GM12873 (cell line): Measurements from ENCODE around the gene NCEH1.

Experiments
- TF ChIP-seq, protein P1 (sequence below): IDR thresholded peaks from 2 replicates; pipeline ENCODE4 v1.5.1; 2012; ENCODE audit warnings: low read depth, mild to moderate bottlenecking, moderate library complexity, low read length, control low read depth; ENCODE audit not compliant: insufficient read depth; ENCODE audit errors: missing control alignments

The NCEH1 gene

DNA sequence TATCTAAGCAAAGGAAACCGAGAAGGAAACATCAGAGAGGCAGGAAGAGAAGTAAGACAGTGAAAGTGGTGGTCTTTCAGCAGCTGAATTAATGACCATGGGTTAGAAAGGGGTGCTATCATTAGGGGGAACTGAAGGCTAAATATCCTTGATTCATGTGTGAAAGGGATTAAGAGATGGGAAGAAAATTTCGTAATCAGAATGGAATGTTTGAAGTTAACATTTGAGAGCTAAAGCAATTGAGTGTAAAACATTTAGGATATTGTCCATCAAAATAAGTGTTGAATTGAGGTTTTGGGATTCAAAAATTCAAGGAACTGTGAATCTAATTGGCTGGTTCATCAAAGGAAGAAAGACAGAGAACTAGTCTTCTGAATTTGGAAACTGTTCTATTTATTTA lies 35.6 kb upstream of the NCEH1 start:
- TF ChIP-seq, protein P1, sequence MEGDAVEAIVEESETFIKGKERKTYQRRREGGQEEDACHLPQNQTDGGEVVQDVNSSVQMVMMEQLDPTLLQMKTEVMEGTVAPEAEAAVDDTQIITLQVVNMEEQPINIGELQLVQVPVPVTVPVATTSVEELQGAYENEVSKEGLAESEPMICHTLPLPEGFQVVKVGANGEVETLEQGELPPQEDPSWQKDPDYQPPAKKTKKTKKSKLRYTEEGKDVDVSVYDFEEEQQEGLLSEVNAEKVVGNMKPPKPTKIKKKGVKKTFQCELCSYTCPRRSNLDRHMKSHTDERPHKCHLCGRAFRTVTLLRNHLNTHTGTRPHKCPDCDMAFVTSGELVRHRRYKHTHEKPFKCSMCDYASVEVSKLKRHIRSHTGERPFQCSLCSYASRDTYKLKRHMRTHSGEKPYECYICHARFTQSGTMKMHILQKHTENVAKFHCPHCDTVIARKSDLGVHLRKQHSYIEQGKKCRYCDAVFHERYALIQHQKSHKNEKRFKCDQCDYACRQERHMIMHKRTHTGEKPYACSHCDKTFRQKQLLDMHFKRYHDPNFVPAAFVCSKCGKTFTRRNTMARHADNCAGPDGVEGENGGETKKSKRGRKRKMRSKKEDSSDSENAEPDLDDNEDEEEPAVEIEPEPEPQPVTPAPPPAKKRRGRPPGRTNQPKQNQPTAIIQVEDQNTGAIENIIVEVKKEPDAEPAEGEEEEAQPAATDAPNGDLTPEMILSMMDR = no peak

DNA sequence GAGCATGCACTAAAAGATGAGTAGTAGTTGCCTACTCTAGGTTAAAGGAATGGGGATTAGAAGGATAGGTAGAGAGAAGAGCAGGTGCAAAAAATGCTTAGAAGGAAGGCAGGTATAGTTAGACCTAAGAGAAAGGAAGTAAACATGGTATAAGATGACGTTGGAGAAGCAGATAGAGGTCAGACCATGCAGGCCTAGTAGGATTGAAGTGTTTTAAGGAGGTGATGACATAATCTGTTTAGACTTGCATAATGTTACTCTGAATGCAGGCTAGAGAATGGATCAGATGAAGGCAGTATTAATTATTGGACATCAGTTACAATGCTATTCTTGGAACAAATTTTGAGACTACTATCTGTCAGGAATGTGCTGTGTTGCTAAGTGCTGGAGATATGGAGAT lies 28.6 kb upstream of the NCEH1 start:
- TF ChIP-seq, protein P1 = no peak

DNA sequence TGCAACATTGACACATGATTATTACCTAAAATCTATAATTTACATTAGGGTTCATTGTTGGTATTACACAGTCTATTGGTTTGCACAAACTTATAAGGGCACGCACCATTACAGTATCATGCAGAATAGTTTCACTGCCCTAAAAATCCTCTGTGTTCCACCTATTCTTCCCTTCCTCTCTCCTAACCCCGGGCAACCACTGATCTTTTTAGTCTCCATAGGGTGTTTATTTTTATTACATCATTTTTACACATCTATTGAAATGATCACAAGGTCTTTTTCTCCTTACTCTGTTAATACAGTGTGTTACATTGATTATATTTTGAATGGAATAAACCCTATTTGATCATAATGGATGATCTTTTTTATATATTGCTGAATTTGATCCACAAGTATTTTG lies 24.1 kb upstream of the NCEH1 start:
- TF ChIP-seq, protein P1 = no peak

DNA sequence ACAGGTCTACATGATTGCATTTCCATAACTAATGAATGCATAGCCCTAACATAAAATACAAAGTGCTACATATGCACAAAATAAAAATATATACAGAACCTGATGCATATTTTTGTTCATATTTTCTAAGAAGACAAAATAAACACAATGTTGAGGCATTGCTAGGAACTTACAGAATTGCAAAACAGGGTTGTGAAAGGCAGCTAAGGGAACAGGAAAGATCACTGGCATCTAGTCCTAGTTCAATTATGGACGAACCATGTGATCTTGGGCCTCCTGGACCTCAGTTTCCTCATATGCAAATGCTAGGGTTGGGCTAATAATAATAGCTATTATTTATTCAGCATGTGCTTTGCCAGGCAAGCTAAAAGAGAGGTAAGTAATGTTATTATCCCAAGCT lies 15.5 kb upstream of the NCEH1 start:
- TF ChIP-seq, protein P1 = no peak

DNA sequence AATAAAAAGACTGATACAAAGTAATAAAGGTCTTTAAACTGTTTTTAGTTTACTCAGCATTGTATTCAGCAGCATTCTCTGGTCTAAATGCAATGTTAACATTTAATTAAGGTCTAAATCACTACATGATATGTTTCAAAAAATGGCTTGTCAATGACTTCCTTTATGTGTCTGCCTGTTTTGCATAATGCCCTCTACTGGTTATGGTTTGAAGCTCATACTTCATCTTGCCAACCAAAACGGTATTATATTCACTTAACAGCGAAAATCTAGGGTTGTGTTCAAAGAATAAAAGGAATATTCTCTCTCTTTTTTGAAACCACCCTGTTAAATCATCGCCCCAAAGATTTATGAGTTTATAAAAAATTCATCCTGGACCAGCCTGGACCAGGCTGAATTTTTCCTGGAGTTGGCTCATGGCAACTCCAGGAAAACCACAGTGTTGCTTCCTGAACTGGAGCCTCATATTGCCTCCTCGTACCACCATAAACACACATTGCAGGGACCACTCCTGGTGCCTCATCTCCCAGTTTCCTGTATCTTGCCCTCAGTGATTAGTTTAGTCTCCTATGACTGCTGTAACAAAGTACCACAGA lies 6.7 kb upstream of the NCEH1 start:
- TF ChIP-seq, protein P1 = peak; percentile 36

DNA sequence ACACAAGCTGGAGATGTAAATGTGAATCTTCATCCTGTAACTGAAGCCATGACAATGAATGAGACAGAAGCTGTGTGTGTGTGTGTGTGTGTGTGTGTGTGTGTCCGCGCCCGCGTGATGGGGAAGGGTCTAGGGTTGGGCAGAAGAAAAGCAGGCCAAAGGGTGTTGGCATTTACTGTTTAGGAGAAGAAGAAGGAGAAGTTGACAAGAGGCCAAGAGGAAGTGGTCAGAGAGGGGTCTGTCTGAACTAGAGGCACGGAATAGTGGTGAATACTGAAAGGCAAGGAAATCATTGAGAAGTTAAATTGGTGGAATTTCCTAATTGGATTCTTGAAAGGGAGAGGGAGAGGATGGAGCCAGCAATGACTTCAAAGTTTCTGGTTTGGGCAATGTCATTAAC lies 5.6 kb upstream of the NCEH1 start:
- TF ChIP-seq, protein P1 = no peak

DNA sequence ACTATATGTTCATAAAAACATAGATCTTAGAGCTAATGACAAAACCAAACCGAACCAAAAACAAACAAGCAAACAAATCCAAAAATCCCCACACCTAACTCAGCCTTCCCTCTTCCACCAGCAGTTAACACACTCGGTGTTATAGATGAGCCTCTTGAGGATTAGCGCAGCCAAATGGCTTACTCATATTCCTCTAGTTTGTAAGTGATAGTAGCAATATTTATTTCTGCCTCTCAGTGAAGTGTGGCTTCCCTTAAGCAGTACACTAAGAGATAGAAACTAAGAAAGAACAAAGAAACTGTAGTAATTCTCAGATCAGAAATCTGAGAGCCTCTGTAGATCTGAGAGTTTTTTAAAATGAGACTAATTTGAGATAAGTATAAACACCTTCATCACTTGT lies 2.4 kb upstream of the NCEH1 start:
- TF ChIP-seq, protein P1 = no peak
